Stomach (tissue), 4 donors: Measurements from ENCODE around the gene GLT8D1.

Experiments used
- EP300 ChIP-seq: sonication (generic); formaldehyde crosslinking; IDR thresholded peaks from one replicate; pipeline ENCODE4 v1.6.1; 2017; ENCODE audit warnings: antibody characterized with exemption
- POLR2A ChIP-seq, 4 donors: fragments of 450-650 bp; IDR thresholded peaks; one replicate each; pipeline ENCODE4 v1.6.1; 2016; ENCODE audit warnings: antibody characterized with exemption in 4 of 4, control low read depth in 2 of 4, mild to moderate bottlenecking in 1 of 4, moderate library complexity in 1 of 4
- POLR2AphosphoS5 ChIP-seq, 3 donors: sonication (generic); formaldehyde crosslinking; IDR thresholded peaks; one replicate each; pipeline ENCODE4 v1.6.1; 2016; ENCODE audit warnings: antibody characterized with exemption in 3 of 3
- TF ChIP-seq, protein P1 (sequence below), 7 experiments: fragments of 450-650 bp in 4 of 7; fragments of 200-600 bp in 3 of 7; sonication (generic) in 3 of 7; IDR thresholded peaks; one replicate each; pipeline ENCODE4 v1.5.1; 2016 to 2019; ENCODE audit warnings: antibody characterized with exemption in 7 of 7, control low read depth in 2 of 7, mild to moderate bottlenecking in 1 of 7

- TF ChIP-seq, protein P1, sequence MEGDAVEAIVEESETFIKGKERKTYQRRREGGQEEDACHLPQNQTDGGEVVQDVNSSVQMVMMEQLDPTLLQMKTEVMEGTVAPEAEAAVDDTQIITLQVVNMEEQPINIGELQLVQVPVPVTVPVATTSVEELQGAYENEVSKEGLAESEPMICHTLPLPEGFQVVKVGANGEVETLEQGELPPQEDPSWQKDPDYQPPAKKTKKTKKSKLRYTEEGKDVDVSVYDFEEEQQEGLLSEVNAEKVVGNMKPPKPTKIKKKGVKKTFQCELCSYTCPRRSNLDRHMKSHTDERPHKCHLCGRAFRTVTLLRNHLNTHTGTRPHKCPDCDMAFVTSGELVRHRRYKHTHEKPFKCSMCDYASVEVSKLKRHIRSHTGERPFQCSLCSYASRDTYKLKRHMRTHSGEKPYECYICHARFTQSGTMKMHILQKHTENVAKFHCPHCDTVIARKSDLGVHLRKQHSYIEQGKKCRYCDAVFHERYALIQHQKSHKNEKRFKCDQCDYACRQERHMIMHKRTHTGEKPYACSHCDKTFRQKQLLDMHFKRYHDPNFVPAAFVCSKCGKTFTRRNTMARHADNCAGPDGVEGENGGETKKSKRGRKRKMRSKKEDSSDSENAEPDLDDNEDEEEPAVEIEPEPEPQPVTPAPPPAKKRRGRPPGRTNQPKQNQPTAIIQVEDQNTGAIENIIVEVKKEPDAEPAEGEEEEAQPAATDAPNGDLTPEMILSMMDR (IDR thresholded peaks at IDR 0.05), result no peak
- TF ChIP-seq POLR2A (IDR thresholded peaks at IDR 0.05) (no peak), EP300 (no peak), POLR2AphosphoS5 (IDR thresholded peaks at IDR 0.05) (no peak)
Measured at GRCh38 chr3:52671676-52672075, 33.9 kb downstream of the GLT8D1 start.
